ENCODE results near the gene RAD23A. TPM values are rescaled to one million over a fixed set of nuclear protein-coding genes. Genes with fewer than 3 reads are reported as not detected.

The RAD23A gene
- total and polyA plus RNA-seq, 9 of the 15 experiments (the other 6 are each of a cell fraction or from before 2014, with no cell fraction given), result 9.5 to 181 (median 101) TPM

GRCh38 chr19:12965017-12965811 lies 19.6 kb downstream of the RAD23A start (continued):
- TF ChIP-seq, protein P1, sequence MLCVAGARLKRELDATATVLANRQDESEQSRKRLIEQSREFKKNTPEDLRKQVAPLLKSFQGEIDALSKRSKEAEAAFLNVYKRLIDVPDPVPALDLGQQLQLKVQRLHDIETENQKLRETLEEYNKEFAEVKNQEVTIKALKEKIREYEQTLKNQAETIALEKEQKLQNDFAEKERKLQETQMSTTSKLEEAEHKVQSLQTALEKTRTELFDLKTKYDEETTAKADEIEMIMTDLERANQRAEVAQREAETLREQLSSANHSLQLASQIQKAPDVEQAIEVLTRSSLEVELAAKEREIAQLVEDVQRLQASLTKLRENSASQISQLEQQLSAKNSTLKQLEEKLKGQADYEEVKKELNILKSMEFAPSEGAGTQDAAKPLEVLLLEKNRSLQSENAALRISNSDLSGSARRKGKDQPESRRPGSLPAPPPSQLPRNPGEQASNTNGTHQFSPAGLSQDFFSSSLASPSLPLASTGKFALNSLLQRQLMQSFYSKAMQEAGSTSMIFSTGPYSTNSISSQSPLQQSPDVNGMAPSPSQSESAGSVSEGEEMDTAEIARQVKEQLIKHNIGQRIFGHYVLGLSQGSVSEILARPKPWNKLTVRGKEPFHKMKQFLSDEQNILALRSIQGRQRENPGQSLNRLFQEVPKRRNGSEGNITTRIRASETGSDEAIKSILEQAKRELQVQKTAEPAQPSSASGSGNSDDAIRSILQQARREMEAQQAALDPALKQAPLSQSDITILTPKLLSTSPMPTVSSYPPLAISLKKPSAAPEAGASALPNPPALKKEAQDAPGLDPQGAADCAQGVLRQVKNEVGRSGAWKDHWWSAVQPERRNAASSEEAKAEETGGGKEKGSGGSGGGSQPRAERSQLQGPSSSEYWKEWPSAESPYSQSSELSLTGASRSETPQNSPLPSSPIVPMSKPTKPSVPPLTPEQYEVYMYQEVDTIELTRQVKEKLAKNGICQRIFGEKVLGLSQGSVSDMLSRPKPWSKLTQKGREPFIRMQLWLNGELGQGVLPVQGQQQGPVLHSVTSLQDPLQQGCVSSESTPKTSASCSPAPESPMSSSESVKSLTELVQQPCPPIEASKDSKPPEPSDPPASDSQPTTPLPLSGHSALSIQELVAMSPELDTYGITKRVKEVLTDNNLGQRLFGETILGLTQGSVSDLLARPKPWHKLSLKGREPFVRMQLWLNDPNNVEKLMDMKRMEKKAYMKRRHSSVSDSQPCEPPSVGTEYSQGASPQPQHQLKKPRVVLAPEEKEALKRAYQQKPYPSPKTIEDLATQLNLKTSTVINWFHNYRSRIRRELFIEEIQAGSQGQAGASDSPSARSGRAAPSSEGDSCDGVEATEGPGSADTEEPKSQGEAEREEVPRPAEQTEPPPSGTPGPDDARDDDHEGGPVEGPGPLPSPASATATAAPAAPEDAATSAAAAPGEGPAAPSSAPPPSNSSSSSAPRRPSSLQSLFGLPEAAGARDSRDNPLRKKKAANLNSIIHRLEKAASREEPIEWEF (CRISPR knock-in tag; IDR thresholded peaks at IDR 0.05), result no peak
- TF ChIP-seq ZNF23 (CRISPR knock-in tag; IDR thresholded peaks at IDR 0.05), result no peak
- TF ChIP-seq JUN (IDR thresholded peaks at IDR 0.05; ENCODE audit: borderline replicate concordance, low read depth, low read length), result no peak
- no peak for TF ChIP-seq JUN (CRISPR knock-in tag; IDR thresholded peaks at IDR 0.05; ENCODE audit: borderline replicate concordance)
- peak; percentile 78; the same call in 1 of the 2 replicates for TF ChIP-seq TFAP4 (CRISPR knock-in tag; IDR thresholded peaks at IDR 0.05; ENCODE audit: borderline replicate concordance)
- no peak for TF ChIP-seq ZNF583 (CRISPR knock-in tag; IDR thresholded peaks at IDR 0.05)
- no peak for TF ChIP-seq ILF3 (IDR thresholded peaks at IDR 0.05; ENCODE audit: borderline replicate concordance)
- TF ChIP-seq CSDE1 (IDR thresholded peaks at IDR 0.05), result no peak
- TF ChIP-seq SIN3B (IDR thresholded peaks at IDR 0.05; ENCODE audit: low read depth), result peak; percentile 26; the same call in 1 of the 2 replicates
- peak; percentile 69 for TF ChIP-seq BCOR (IDR thresholded peaks at IDR 0.05)
- TF ChIP-seq ZBTB33 (CRISPR knock-in tag; IDR thresholded peaks at IDR 0.05), result peak; percentile 77; the same call in 1 of the 2 replicates
- no peak for TF ChIP-seq KDM4B (IDR thresholded peaks at IDR 0.05; ENCODE audit: borderline replicate concordance in 2 of 2, low read depth in 1 of 2)
- no peak for TF ChIP-seq ZNF212 (CRISPR knock-in tag; IDR thresholded peaks at IDR 0.05)
- TF ChIP-seq KLF1 (tag; IDR thresholded peaks at IDR 0.05), result peak; percentile 99
- TF ChIP-seq SMAD2 (IDR thresholded peaks at IDR 0.05; ENCODE audit: low read depth, low read length), result no peak
- no peak for TF ChIP-seq ZNF165 (CRISPR knock-in tag; IDR thresholded peaks at IDR 0.05; ENCODE audit: borderline replicate concordance)
- TF ChIP-seq ZNF398 (CRISPR knock-in tag; IDR thresholded peaks at IDR 0.05), result no peak
- TF ChIP-seq ZKSCAN8 (CRISPR knock-in tag; IDR thresholded peaks at IDR 0.05), result no peak
- TF ChIP-seq CAMTA2 (CRISPR knock-in tag; conservative IDR thresholded peaks at IDR 0.05), result no peak

Measured in K562 (cell line).